ENCODE results near the gene SLC41A3. TPM values are rescaled to one million over a fixed set of nuclear protein-coding genes. Genes with fewer than 3 reads are reported as not detected.

Gene SLC41A3
- total and polyA plus RNA-seq, 2 of the 4 experiments (the other 2 are of a cell fraction): 30.5 to 43.5 TPM

DNA sequence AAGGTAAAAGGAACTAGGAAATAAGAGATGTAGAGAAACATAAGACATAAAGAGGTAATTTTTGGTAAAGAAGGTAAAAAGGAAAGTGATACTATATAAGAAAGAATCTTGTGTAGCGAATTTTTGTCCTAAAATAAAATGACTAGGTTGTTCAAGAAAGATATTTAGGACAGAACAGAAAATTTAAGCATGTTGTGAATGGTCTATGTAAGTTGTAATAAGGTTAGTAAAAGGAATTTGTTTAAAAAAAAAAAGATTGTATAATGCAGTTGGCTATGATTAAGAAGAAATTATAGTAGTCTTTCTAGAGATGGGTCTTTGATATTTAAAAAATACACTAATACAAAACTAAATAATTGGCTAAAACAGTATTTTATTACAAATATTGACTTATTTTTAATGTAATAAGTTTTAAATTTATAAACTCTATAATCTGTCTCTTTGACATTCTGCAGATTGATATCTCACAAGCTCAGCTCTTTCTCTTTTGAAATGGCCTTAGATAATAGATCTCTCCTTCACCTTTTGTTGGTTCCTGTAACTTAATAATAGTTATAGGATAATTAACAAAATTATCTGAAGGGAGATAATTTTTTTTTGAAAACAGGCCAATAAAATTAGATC is 3.7 kb upstream of the SLC41A3 start:
- in situ Hi-C loops (cut with MboI; ENCODE audit: low sequenced_read_pairs) (no loop called here), dilution Hi-C loops (cut with HindIII; ENCODE audit: low sequenced_read_pairs, unreplicated experiment) (no loop called here)

More for the DNA sequence above, 3.7 kb upstream of the SLC41A3 start:
- Histone ChIP-seq H3K4me1 (ENCODE audit: control insufficient read depth, insufficient read depth, low read length) (no peaks in the 10 kb centered on the region), H3K4ac (ENCODE audit: low read depth, low read length) (no peak overlapping the region), H3K79me1 (ENCODE audit: low read depth in 1 of 2, low read length in 2 of 2) (peaks cover 0 to 3% of the 10 kb centered on the region in 2 experiments; a peak in 1 of 4 replicates), H2BK5ac (ENCODE audit: low read depth, low read length, poor library complexity, severe bottlenecking) (no peak overlapping the region), H3K27me3 (ENCODE audit: control insufficient read depth, insufficient read depth, low read length) (no peaks in the 10 kb centered on the region), H2AK5ac (ENCODE audit: low read depth, low read length) (no peak overlapping the region), H3K4me3 (ENCODE audit: insufficient read depth, low read depth, low read length) (no peak overlapping the region), H3K9me3 (ENCODE audit: control insufficient read depth, insufficient read depth, low read length) (peaks cover 8% of the 10 kb centered on the region; the same call in 1 of the 2 replicates), H4K20me1 (ENCODE audit: insufficient read depth, low read length) (no peaks in the 10 kb centered on the region), H3K4me2 (ENCODE audit: low read depth, low read length) (no peak overlapping the region), H3K56ac (ENCODE audit: extremely low read depth, insufficient read depth, low read length) (no peak overlapping the region), H2BK120ac (ENCODE audit: low read depth, low read length) (no peak overlapping the region), H3K23ac (ENCODE audit: low read depth, low read length) (no peak overlapping the region), H4K5ac (ENCODE audit: low read depth, low read length) (no peak overlapping the region), H4K8ac (ENCODE audit: low read depth in 2 of 2, low read length in 2 of 2) (no peak overlapping the region), H3K9ac (ENCODE audit: low read depth, low read length) (no peak overlapping the region), H2BK15ac (ENCODE audit: low read depth, low read length) (no peak overlapping the region), H3K36me3 (ENCODE audit: control insufficient read depth, insufficient read depth, low read length) (no peaks in the 10 kb centered on the region), H2AK9ac (replicated peaks; ENCODE audit: low read depth, low read length, poor library complexity) (no peak overlapping the region), H2BK20ac (ENCODE audit: low read depth, low read length) (no peak overlapping the region), H3K27ac (ENCODE audit: insufficient read depth, low read length) (no peak overlapping the region), H2AFZ (replicated peaks; ENCODE audit: low read length, poor library complexity) (no peak overlapping the region), H3K18ac (ENCODE audit: low read depth, low read length) (no peak overlapping the region), H3K9me1 (ENCODE audit: insufficient read depth, low read length) (no peaks in the 10 kb centered on the region), H3K14ac (replicated peaks; ENCODE audit: low read depth, low read length) (no peak overlapping the region), H4K91ac (ENCODE audit: insufficient read depth, low read depth, low read length) (no peak overlapping the region)
- DNase-seq: no peak
- TF ChIP-seq RFX5 (IDR thresholded peaks at IDR 0.05; ENCODE audit: low read depth, low read length) (no peak), BHLHE40 (IDR thresholded peaks at IDR 0.05; ENCODE audit: low read depth, low read length) (no peak), NFE2L2 (IDR thresholded peaks at IDR 0.05; ENCODE audit: low read depth, low read length) (no peak), MAZ (IDR thresholded peaks at IDR 0.05; ENCODE audit: borderline replicate concordance, low read depth, low read length) (no peak), RCOR1 (IDR thresholded peaks at IDR 0.05; ENCODE audit: insufficient replicate concordance, low read length) (no peak), POLR2A (IDR thresholded peaks at IDR 0.05; ENCODE audit: low read depth, low read length) (no peak), MXI1 (IDR thresholded peaks at IDR 0.05; ENCODE audit: borderline replicate concordance, low read depth, low read length) (no peak), CEBPB (IDR thresholded peaks at IDR 0.05; ENCODE audit: low read depth, low read length) (no peak), SMC3 (IDR thresholded peaks at IDR 0.05; ENCODE audit: low read depth, low read length) (no peak), RAD21 (IDR thresholded peaks at IDR 0.05; ENCODE audit: low read length) (no peak), MAFK (IDR thresholded peaks at IDR 0.05; ENCODE audit: low read depth, low read length) (no peak), FOS (IDR thresholded peaks at IDR 0.05; ENCODE audit: low read depth, low read length) (no peak), CHD1 (IDR thresholded peaks at IDR 0.05; ENCODE audit: low read depth, low read length) (no peak)
- TF ChIP-seq, protein P1, sequence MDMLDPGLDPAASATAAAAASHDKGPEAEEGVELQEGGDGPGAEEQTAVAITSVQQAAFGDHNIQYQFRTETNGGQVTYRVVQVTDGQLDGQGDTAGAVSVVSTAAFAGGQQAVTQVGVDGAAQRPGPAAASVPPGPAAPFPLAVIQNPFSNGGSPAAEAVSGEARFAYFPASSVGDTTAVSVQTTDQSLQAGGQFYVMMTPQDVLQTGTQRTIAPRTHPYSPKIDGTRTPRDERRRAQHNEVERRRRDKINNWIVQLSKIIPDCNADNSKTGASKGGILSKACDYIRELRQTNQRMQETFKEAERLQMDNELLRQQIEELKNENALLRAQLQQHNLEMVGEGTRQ (IDR thresholded peaks at IDR 0.05; ENCODE audit: low read depth, low read length): no peak
- TF ChIP-seq, protein P2, sequence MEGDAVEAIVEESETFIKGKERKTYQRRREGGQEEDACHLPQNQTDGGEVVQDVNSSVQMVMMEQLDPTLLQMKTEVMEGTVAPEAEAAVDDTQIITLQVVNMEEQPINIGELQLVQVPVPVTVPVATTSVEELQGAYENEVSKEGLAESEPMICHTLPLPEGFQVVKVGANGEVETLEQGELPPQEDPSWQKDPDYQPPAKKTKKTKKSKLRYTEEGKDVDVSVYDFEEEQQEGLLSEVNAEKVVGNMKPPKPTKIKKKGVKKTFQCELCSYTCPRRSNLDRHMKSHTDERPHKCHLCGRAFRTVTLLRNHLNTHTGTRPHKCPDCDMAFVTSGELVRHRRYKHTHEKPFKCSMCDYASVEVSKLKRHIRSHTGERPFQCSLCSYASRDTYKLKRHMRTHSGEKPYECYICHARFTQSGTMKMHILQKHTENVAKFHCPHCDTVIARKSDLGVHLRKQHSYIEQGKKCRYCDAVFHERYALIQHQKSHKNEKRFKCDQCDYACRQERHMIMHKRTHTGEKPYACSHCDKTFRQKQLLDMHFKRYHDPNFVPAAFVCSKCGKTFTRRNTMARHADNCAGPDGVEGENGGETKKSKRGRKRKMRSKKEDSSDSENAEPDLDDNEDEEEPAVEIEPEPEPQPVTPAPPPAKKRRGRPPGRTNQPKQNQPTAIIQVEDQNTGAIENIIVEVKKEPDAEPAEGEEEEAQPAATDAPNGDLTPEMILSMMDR (conservative IDR thresholded peaks at IDR 0.05; ENCODE audit: low read depth, low read length): no peak
- TF ChIP-seq, protein P3, sequence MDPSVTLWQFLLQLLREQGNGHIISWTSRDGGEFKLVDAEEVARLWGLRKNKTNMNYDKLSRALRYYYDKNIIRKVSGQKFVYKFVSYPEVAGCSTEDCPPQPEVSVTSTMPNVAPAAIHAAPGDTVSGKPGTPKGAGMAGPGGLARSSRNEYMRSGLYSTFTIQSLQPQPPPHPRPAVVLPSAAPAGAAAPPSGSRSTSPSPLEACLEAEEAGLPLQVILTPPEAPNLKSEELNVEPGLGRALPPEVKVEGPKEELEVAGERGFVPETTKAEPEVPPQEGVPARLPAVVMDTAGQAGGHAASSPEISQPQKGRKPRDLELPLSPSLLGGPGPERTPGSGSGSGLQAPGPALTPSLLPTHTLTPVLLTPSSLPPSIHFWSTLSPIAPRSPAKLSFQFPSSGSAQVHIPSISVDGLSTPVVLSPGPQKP (IDR thresholded peaks at IDR 0.05; ENCODE audit: borderline replicate concordance, low read depth, low read length): no peak
- intact Hi-C loops (cut with micrococcal nuclease): no loop called here
- no CpG with 5 or more reads among the region's 1 CpG for WGBS, 2 experiments (ENCODE audit: extremely low coverage in 2 of 2, insufficient read length in 1 of 2)
- CTCF ChIA-PET: no interaction called here
- POLR2A ChIA-PET (ENCODE audit: unreplicated experiment): interaction anchor here (0.6 kb wide), 1 partner anchor 561 kb away, joined by 3 read pairs; no protein-coding TSS in a partner anchor
- no TSS peak for BruUV-seq (replicated peaks)
- ATAC-seq (ENCODE audit: low read depth): no peak

Measured in IMR-90 (cell line).